ENCODE measurements around the gene MMP24OS. TPM values are rescaled to one million over a fixed set of nuclear protein-coding genes. Genes with fewer than 3 reads are reported as not detected.

The MMP24OS gene
- total and polyA plus RNA-seq, 2 of the 4 experiments (the other 2 are of a cell fraction), result 5.9 to 64.9 TPM

- Histone ChIP-seq H3K9ac (ENCODE audit: low read depth, low read length) (no peak overlapping the region), H3K9me1 (ENCODE audit: insufficient read depth, low read length) (peaks cover 5% of the 10 kb centered on the region; the same call in 1 of the 2 replicates), H2AK5ac (ENCODE audit: low read depth, low read length) (no peak overlapping the region), H3K27ac (ENCODE audit: insufficient read depth, low read length) (no peak overlapping the region), H3K36me3 (ENCODE audit: control insufficient read depth, insufficient read depth, low read length) (no peaks in the 10 kb centered on the region), H3K79me1 (ENCODE audit: low read depth in 1 of 2, low read length in 2 of 2) (no peaks in the 10 kb centered on the region), H4K20me1 (ENCODE audit: insufficient read depth, low read length) (no peaks in the 10 kb centered on the region), H3K27me3 (ENCODE audit: control insufficient read depth, insufficient read depth, low read length) (no peaks in the 10 kb centered on the region), H2AFZ (replicated peaks; ENCODE audit: low read length, poor library complexity) (no peak overlapping the region), H4K8ac (ENCODE audit: low read depth in 2 of 2, low read length in 2 of 2) (no peak overlapping the region), H3K18ac (ENCODE audit: low read depth, low read length) (no peak overlapping the region), H3K56ac (ENCODE audit: extremely low read depth, insufficient read depth, low read length) (no peak overlapping the region), H3K4me3 (ENCODE audit: insufficient read depth, low read depth, low read length) (no peak overlapping the region), H3K4me2 (ENCODE audit: low read depth, low read length) (no peak overlapping the region), H3K4me1 (ENCODE audit: control insufficient read depth, insufficient read depth, low read length) (peaks cover 5% of the 10 kb centered on the region; the same call in 1 of the 2 replicates), H3K23ac (ENCODE audit: low read depth, low read length) (no peak overlapping the region), H3K14ac (replicated peaks; ENCODE audit: low read depth, low read length) (no peak overlapping the region), H3K9me3 (ENCODE audit: control insufficient read depth, insufficient read depth, low read length) (no peaks in the 10 kb centered on the region), H2BK5ac (ENCODE audit: low read depth, low read length, poor library complexity, severe bottlenecking) (no peak overlapping the region), H2AK9ac (replicated peaks; ENCODE audit: low read depth, low read length, poor library complexity) (no peak overlapping the region), H4K91ac (ENCODE audit: insufficient read depth, low read depth, low read length) (no peak overlapping the region), H4K5ac (ENCODE audit: low read depth, low read length) (no peak overlapping the region), H2BK15ac (ENCODE audit: low read depth, low read length) (no peak overlapping the region), H2BK20ac (ENCODE audit: low read depth, low read length) (no peak overlapping the region), H2BK120ac (ENCODE audit: low read depth, low read length) (no peak overlapping the region), H3K4ac (ENCODE audit: low read depth, low read length) (no peak overlapping the region)
- in situ Hi-C loops (cut with MboI; ENCODE audit: low sequenced_read_pairs) (no loop called here), dilution Hi-C loops (cut with HindIII; ENCODE audit: low sequenced_read_pairs, unreplicated experiment) (no loop called here), intact Hi-C loops (cut with micrococcal nuclease) (no loop called here)
- TF ChIP-seq MXI1 (IDR thresholded peaks at IDR 0.05; ENCODE audit: borderline replicate concordance, low read depth, low read length) (no peak), RAD21 (IDR thresholded peaks at IDR 0.05; ENCODE audit: low read length) (no peak), MAFK (IDR thresholded peaks at IDR 0.05; ENCODE audit: low read depth, low read length) (no peak), FOS (IDR thresholded peaks at IDR 0.05; ENCODE audit: low read depth, low read length) (no peak)
- ATAC-seq (ENCODE audit: low read depth) (peak; percentile 62), DNase-seq (no peak)
- ChIA-PET CTCF (interaction anchor here (0.5 to 0.7 kb wide), 2 partner anchors 14 to 379 kb away, joined by 4 to 7 read pairs; no protein-coding TSS in a partner anchor), POLR2A (ENCODE audit: unreplicated experiment) (no interaction called here)
- WGBS, 2 experiments (ENCODE audit: extremely low coverage in 2 of 2, insufficient read length in 1 of 2), result no CpG with 5 or more reads among the region's 9 CpGs
- BruUV-seq (replicated peaks), result no TSS peak
Measured at GRCh38 chr20:35248641-35249475, 29.1 kb downstream of the MMP24OS start.
